Measurements from ENCODE around the gene FAM184B. TPM values are rescaled to one million over a fixed set of nuclear protein-coding genes. Genes with fewer than 3 reads are reported as not detected.

The FAM184B gene
- total RNA-seq, 1 donor from 2014 or later = not detected

GRCh38 chr4:17580969-17581368, 200.5 kb downstream of the FAM184B start:
- Mint-ChIP-seq H3K36me3 (peaks cover 11% of the 10 kb centered on the region), H3K27me3 (ENCODE audit: insufficient read depth, low read depth) (peaks cover 4% of the 10 kb centered on the region), H3K27ac (no peak overlapping the region), H3K9me3 (no peaks in the 10 kb centered on the region), H3K4me1 (peaks cover 14% of the 10 kb centered on the region), H3K4me3 (no peak overlapping the region)
- Histone ChIP-seq H3K9ac (no peak overlapping the region), H2AFZ (replicated peaks) (no peak overlapping the region), H3K27ac (no peak overlapping the region), H3K4me2 (no peak overlapping the region), H3K4me3 (no peak overlapping the region), H3K9me3 (ENCODE audit: low read depth) (no peaks in the 10 kb centered on the region), H3K4me1 (no peaks in the 10 kb centered on the region), H3K27me3 (no peaks in the 10 kb centered on the region), H3F3A (ENCODE audit: low read depth) (peaks cover 3% of the 10 kb centered on the region), H4K20me1 (ENCODE audit: low read depth) (peaks cover 3% of the 10 kb centered on the region), H3K36me3 (no peaks in the 10 kb centered on the region), H3K79me2 (ENCODE audit: low read depth) (peaks cover 19% of the 10 kb centered on the region)
- TF ChIP-seq EZH2phosphoT487 (IDR thresholded peaks at IDR 0.05) (no peak), EZH2 (IDR thresholded peaks at IDR 0.05) (no peak)
- TF ChIP-seq, protein P1, sequence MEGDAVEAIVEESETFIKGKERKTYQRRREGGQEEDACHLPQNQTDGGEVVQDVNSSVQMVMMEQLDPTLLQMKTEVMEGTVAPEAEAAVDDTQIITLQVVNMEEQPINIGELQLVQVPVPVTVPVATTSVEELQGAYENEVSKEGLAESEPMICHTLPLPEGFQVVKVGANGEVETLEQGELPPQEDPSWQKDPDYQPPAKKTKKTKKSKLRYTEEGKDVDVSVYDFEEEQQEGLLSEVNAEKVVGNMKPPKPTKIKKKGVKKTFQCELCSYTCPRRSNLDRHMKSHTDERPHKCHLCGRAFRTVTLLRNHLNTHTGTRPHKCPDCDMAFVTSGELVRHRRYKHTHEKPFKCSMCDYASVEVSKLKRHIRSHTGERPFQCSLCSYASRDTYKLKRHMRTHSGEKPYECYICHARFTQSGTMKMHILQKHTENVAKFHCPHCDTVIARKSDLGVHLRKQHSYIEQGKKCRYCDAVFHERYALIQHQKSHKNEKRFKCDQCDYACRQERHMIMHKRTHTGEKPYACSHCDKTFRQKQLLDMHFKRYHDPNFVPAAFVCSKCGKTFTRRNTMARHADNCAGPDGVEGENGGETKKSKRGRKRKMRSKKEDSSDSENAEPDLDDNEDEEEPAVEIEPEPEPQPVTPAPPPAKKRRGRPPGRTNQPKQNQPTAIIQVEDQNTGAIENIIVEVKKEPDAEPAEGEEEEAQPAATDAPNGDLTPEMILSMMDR (IDR thresholded peaks at IDR 0.05) = no peak
- DNase-seq (ENCODE audit: low spot score) = no peak

Other genes with a start within 250 kb of the FAM184B start
- 48.3 and 58.3 TPM in 2 replicates for gene LAP3, start 204.4 kb downstream of the FAM184B start, total RNA-seq (ENCODE audit: low replicate concordance)
- gene MED28, start 167.0 kb downstream of the FAM184B start, total RNA-seq (ENCODE audit: low replicate concordance) = 38.6 and 45.8 TPM in 2 replicates
- 65.7 and 75.8 TPM in 2 replicates for gene DCAF16, start 29.1 kb upstream of the FAM184B start, total RNA-seq (ENCODE audit: low replicate concordance)
- gene NCAPG, start 29.4 kb upstream of the FAM184B start, total RNA-seq (ENCODE audit: low replicate concordance) = 132 and 211 TPM in 2 replicates
- 53.6 and 65.5 TPM in 2 replicates for gene LCORL, start 240.1 kb upstream of the FAM184B start, total RNA-seq (ENCODE audit: low replicate concordance)

Data from neural progenitor cell (in vitro differentiated cells).